Stimulated activated CD8-positive, alpha-beta memory T cell treated with anti-CD3 and anti-CD28 coated beads, Interleukin-7, amount 100 ng/mL, for 24 hours (primary cell): Measurements from ENCODE around the gene RAI1.

Source experiments
- DNase-seq: peaks from one replicate; pipeline ENCODE4 v3.0.0-alpha.2; 2020; ENCODE audit warnings: low read depth

Gene RAI1

DNA sequence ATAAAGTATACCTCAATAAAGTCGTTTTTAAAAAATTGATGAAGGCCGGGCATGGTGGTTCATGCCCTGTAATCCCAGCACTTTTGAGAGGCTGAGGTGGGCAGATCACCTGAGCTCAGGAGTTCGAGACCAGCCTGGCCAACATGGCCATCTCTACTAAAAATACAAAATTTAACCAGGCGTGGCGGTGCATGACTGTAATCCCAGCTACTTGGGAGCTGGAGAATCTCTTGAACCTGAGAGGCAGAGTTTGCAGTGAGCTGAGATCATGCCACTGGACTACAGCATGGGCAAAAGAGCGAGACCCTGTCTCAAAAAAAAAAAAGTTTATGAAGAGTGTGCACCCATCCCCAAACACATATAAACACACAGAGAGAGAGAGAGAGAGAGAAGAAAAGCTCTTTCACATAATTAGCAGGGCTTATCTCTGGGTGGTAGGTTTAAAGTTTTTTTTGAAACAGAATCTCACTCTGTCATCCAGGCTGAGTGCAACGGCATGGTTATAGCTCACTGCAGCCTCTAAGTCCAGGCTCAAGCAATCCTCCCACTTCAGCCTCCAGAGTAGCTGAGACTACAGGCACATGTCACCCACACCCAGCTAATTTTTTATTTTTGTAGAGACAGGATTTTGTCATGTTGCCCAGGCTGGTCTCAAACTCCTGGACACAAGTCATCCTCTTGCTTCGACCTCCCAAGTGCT, 152.6 kb downstream of the RAI1 start:
- DNase-seq: no peak

DNA sequence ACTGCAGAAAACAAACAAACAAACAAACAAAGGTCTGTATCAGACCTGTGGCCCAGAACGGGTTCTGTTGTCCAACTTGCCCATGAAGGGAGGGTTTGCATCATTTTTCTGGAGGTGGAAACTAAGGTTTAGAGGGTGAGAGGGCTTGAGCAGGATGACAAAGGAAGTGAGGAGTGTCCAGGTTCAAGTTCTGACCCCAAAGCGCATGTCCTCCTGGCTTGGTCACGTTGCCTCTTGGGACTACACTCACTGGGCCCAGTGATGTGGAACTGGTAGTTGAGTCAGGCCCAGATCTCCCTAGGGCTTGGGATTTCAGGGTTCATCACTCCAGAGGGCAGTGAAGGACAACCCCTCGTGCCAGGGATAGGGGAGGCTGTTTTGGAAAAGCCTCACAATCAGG, 153.7 kb downstream of the RAI1 start:
- no peak for DNase-seq

DNA sequence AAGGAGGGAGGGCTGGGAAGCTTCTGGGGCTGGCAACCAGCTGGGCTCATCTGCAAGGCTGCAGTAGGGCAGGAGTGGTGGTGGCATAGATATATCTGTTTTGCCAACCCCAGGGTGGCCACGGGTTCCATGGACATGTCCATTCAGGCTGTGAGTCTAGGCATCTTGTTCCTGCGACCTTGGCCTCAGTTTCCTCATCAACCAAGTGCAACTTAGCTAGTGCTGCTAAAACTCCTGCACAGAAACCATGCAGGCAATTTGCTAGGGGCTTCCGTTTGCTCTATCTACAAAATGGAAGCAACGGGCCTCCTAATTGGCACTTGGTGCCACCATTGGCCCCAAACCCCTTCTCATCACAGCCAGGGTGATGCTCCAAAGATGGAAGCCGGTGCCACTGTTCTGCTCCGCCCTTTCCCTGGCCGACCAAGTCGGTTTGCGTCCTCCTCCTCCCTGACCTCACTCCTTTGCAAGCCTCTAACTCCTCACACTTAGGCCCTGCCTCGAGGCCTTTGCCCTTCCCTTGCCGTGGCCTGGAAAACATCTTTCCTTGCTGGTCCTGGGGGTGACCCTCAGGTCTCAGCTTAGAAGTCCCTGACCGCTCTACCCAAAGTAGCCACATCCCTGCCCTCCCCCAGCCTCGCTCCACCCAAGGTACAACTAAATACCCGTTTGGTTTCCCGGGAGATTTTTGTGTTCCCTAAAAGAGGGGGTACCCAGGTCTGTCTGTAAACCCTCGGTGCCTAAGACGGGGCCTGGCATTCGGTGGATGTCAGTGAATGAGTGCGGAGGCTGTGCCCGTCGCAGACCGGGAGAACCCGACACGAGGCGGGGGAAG, 154.4 kb downstream of the RAI1 start:
- no peak for DNase-seq

DNA sequence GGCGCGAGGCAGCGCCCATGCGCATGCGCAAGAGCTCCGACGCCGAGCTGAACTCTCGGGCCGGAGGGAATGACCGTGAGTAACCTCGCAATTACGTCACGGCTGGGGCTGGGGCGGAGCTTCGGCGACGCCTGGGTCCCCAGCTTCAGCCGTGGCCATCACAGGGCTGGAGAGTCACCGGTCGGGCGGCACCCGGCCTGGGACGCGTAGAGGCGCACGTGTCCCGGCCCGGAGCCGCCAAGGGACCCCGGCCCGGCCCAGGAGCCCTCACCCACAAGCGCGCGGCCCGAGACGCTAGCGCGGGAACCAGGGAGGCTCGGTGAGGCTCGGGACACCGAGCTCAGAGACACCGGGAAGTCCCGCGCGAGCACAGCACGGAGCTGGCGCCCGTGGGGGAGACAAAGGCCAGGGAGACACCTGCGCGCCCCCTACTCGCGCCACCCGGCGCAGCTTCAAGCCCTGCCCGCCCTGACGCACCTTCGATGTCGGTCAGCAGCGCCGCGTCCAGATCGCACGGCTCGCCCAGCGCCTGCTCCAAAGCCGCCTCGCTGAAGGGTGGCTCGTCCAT, 155.1 kb downstream of the RAI1 start:
- DNase-seq: peak; percentile 94

DNA sequence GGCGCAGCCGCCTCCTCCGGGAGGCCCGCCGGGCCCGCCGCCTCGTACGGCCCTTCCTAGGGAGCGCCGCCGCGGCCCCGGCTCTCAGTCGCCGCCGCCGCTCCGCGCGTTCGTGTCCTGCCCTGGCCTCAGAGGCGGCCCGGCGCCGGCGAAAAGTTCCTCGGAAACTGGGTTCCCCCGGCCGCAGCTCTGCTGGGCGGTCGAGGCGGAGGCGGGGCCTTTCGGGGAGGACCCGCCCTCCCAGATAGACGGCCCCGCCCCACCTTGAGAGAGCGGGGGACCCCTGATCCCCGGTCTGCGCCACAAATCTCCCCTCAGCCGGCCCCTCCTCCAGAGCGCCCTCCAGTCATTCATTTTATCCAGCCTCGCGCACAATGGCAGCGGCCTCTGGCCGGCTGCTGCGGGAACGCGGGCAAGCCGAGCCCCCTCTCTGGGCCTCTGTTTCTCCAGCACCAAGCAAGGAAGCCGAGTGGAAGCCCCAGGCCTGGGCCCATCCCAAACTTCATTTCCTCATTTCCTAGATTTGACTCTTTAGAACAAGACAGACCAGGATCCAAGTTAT, 155.6 kb downstream of the RAI1 start, which contains the start of gene SREBF1:
Gene SREBF1, minus strand, starts transcription at position 169 of the 562 bp plus-strand sequence. CDS start 169 bp downstream, outside the sequence.
- no peak for DNase-seq

DNA sequence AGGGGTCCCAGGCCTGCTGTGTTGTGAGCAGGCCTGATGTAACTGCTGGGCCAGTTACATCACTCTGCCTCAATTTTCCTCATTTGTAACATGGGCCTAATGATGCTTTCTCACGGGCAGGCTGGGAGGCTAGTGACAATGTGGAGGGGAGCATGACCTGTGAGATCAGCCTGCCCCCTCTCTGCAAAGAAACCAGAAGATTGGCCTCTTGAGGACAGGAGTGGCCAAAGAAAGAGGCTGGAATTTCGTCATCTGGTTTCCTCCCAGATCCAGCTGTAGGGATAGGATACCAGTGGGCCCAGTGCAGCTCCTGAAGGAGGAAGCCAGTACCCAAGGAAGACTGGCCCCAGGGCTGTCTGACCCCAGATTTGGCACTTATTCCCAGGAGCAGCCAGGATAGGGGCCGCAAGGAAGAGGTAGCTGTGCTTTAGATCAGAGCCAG, 156.1 kb downstream of the RAI1 start:
- no peak for DNase-seq

DNA sequence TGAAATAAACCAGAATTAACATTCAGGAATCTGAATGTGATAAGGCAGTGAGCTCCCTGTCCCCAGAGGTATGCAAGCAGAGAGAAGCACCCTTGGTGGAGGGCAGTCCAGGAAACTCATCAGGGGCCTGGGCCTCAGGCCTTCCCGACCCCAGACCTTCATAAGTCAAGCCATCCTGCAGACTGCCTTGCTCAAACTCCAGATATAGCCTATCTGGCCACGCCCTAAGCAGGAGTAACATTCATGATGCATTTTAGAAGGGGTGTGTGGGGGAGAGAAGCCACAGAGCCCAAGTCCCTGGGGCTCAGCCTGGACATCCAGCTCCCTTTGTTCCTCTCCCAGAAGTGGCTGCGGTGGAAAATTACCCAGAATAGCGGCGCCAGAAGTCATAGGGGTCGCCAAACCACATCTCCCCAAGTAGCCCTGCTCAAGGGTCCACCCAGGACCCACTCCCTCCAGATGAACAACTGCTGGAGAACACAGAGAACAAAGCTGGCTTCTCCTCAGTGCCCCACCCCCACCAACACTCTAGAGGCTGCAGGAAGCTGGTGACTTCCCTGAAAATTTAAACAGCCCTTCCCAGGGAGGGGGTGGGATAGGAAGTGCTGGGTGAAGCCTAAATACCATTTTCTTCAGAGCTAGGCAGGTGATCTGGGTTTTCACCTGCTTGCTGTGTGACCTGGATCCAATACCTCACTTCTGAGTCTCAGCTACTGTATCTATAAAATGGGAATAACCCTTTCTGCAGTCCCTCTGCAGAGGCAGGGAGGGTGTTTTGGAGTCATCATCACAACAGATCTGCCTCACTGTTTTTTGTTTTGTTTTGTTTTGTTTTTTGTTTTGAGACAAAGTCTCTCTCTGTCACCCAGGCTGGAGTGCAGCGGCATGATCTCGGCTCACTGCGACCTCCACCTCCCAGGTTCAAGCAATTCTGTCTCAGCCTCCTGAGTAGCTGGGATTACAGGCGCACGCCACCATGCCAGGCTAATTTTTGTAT, 157.0 kb downstream of the RAI1 start:
- DNase-seq: no peak

DNA sequence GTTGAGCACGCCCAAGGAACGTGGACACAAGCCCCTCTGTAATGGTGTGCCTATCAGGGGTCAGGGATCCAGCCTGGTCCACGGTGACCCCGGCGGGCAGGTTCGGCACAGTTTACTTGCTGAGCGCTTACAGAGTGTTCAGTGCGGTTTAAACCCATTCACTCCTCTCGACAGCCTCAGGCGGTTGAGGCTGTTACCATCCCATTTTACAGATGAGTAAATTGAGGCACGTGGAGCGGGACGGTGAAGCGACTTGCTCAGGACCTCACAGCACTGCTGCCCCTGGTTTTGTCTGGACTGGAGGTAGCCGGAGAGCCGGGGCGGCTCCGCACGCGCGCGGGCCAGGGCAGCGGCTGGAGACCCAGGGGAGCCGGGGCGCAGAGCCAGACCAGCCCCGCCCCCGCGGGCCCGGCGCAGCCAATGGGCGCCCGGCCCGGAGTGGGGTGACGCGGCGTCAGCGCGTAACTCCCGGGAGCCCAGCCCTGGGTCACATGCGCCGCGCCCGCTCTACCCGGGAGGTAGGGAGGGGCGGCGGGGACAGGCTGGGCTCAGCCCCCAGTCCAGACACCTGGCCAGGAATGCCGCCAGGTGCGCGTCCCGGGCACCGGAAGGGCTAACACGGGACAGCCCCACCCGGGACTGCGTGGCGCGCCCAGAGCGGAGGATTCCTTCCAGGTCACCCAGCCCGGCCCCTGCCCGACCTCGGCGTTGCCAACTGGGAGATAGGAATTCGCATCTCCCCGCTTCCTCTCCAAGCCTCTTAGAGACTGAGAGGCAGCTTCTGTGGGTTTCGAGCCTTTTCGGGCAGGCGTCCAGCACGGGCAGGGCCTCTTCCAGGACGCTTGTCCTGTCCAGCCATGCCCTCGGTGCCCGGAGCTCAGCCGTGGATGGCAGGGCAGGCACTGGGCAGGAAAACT, 158.8 kb downstream of the RAI1 start:
- peak; percentile 49 for DNase-seq

DNA sequence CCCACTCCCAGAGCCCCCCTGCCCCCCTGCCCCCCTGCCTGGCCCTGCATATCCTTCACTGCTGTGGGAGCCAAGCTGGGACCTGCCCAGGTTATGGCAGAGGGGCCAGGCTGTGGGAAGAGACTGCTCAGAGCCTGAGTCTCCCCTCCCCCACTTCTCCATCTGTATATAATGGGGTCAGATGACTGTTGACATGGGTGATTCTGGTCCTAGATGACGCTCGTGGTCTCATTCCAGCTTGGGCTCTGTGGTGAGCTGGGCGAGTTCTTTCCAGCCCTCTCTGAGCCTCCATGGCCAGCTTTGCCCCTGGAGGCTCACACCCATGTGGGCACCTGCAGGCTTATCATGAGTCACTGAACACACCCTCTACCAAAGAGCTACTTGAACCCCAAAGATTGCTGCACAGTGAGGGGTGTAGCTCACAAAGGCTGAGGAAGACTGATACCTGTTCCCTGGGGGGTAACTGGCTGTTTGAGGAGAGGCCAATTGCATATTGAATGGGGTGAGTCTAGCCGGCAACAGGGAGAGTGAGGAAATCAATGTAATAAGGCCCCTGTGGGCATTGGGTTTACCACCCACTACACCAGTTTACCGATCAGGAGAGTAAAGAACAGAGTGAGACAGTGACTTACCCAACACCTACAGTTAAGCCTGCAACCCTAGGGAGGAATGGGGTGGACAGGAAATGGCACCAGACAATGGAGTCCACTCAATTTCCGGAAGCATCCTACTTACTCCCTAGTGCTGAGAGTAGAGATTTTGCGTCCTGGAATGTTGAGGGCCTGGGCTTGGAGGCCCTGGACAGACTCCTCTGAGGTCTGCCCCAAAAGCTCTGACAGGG, 159.7 kb downstream of the RAI1 start:
- no peak for DNase-seq

DNA sequence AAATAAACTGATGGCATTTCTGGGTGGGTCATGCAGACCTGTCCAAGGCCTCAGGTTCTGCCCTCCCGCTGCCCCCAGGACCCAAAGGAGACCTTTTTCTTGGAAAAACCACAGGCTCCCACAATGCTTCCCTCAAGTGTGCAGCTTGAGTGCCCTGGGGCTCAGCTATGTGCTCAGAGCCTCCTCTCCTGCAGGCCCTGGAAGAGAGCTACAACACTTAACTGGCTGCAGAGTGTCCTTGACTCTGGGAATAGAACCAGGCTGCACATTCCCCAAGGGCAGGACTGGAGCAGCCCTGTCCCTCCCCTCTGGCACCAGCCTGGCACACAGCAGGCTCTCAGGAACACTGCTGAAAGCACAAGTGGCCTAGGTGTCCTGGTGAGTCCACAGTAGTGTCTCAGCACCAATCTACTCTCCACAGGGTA, 160.4 kb downstream of the RAI1 start:
- no peak for DNase-seq

DNA sequence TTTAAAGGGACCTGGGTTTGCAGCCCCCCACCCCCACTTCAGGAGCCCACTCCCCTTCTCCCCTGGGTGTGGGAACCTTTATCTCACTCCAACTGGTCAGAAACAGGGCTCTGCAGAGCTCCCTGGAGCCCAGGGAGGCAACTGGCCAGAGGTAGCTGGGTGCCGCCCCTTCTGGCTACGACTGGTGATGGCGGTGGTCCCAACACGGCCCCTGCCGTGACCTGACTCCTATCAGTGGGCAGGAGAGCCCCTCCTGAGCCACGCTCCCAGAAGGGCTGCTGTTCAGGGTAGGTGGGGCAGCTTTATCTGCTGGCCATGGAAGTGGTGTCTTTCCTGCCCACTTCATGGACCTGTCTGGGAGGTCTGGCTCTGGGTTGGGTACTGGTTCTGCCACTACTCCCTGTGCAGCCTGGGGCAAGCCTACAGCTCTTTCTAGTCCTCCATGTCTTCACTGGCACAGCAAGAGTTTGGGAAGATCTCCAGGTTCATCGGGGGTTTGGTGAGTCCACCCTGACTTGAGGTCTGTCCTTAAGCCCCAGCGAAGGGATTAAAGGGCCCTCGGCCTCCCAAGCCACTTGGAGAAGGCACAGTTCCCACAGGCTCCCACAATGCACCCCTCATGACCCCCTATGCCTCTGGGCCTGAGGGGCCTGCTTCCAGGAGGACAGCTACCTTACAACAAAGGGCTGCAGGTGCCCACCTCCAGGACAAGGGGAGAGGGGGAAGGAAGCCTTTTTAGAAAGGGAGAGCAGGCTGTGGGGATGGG, 161.0 kb downstream of the RAI1 start:
- no peak for DNase-seq

DNA sequence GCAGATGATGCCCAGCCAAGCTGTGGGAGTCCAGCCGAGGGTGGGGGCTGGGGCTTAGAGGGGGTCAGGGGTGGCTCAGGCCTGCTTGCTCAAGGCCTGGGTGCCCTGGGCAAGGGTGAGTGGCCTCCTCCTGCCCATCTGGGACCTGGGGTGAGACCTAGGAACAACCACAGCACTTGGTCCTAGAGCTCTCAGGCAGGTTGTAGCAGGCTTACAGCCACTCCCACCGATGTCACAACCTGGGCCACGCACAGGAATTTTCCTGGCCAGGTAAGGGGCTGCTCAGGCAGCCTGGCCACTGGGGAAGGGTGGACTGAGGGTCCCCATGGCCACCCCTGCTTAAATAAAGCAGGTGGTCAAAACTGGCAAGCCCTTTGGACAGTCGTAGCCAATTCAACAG, 161.8 kb downstream of the RAI1 start:
- no peak for DNase-seq

DNA sequence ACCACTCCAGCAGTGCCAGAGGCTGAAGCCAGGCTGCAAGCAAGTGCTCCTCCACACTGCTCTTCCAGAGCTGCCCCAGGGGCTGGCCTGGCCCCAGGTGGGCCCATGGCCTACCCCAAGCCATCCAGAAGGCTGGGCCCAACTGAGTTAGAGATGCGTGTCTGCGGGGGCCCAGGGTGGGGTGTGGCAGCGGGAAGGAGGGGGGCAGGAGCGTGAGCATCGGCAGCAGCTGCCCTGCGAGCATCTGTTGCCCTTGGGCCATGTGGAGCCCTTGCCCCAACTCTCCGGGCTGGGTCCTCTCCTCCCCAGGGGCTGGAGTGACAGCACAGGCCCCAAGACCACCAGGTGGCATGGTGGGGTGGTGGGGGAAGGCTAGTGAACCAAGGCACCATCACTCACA, 162.8 kb downstream of the RAI1 start:
- no peak for DNase-seq

DNA sequence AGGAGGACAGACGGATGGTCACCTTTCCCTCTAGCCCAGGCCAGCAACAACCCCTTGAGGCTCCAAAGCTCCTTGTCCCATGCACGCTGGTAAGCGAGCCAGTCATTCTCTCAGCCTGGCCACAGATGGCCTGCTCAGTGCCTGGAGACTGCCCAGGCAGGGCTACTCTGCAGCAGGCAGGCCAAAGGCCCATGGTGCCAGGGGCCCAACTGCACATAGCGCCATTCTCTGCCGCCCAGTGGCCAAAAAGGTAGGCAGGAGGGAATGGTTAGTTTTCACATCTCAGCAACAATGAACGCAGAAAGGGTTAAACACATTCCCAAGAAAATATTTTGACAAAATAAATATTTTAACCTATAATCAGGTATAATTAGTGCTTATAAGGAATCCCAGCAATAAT, 163.2 kb downstream of the RAI1 start:
- DNase-seq: no peak

DNA sequence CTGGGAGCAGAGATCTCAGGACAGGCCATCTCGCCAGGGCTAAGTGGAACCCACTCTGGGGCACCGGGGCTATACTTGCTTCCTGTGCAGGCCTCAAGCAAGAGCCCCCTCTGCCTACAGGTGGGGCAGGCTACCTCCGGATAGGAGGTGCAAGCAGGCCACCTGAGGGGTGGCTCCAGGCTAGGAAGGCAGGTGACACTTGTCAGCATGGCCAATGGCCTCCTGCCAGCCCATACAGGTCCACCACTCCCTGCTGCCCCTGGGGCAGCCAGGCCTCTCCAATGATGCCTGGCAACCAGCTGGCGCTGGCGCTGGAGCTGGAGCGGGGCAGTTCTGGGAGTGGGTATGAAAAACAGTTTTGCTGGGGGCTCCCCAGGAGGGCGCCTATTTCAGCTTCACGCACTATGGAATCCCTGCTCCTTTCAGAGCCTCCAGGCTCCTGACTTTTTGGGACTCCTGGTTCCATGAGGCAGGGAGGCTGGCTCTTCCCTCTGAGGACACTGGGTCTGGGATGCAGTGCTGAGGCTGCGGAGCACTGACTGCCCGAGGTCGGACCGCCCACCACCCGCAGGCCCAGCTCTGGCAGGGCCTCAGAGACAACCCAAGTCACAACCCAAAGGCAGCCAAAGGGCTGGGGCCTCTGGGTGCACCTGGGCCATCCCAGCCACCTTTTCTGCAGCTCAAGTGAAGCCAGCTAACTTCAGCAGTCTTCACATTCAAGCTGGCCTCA, 164.0 kb downstream of the RAI1 start:
- DNase-seq: no peak

DNA sequence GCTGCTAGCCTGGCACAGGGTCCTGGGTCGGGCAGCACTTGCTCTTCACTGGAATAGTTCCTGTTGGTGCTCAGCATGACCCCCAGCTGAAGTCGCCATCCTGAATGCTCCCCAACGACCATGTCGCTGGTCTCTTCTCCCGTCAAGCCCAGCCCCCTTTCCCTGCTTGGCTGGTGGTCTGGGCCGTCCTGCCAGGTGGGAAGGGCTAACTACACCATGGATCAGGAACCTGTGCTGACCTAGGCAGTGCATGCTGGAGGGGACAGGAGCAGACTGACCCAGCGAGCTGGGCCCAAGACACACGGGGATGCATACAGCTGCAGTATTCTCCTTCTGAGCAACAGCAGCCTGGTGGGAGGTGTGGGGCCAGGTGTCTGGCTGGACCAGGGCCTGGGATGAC, 164.7 kb downstream of the RAI1 start:
- DNase-seq: no peak

DNA sequence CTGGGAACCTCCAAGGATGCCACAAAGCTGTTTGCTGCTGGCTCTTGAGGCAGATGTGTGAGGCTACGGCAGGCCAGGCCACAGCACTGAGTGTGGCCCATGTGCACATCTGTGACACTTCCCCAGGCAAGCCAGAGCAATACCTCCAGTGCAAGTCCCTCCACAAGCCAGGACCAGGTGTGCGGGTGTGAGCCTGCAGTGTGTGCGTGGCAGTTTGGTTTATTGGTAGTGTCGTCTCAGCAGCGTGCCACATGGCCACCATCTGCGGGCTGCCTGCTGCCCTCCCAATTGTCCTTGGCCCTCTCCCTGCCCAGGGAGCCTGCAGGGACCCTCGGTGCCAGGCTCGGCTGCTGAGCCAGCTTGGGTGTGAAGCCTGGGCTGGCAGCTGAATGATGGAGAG, 165.4 kb downstream of the RAI1 start:
- DNase-seq: no peak

DNA sequence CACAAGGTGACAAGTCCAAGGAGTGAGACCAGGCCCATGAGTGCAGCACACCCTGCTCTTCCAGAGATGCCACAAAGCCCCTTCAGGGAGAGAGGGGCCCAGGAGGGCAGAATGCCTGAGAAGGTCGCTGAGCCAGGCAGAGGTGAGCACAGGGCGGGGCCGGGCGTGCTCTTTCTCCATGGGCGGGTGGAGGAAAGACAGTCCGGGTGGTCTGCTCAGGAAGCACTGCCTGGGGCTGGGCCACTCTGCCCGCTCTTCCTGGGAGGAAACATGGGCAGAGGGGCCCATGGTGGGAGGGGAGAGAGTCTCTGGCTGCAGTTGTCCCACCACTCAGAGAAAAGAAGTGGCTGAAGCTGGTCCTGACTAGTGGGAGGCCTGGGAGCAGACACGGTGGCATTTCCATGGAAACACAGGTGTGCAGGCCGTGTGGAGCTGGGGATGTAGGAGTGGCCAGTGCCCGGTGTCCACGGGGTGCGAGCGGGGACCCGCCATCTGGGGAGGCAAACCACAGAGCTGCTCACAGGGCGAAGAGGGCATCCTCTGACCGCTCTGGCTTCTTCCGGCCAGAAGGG, 165.9 kb downstream of the RAI1 start:
- no peak for DNase-seq
